HFF-Myc (cell line): Measurements from ENCODE around the gene SIPA1.
A peak's percentile ranks its signal among the peaks of the same experiment; 100 is the strongest.

Source experiments
- DNase-seq: peaks from one replicate; pipeline ENCODE4 v3.0.0-alpha.2; 2011; ENCODE audit warnings: low read depth; ENCODE audit errors: extremely low read depth
- H3K4me3 ChIP-seq: replicated peaks from 2 replicates; pipeline ENCODE4 v1.5.1; 2011; ENCODE audit warnings: low read depth, mild to moderate bottlenecking, control low read depth, low read length
- CTCF ChIP-seq: IDR thresholded peaks from 2 replicates; pipeline ENCODE4 v1.5.1; 2012; ENCODE audit warnings: mild to moderate bottlenecking, low read depth, low read length, control low read depth; ENCODE audit errors: missing control alignments

The SIPA1 gene

GRCh38 chr11:65599216-65599954, 38.5 kb upstream of the SIPA1 start:
- TF ChIP-seq CTCF: no peak
- DNase-seq: no peak

DNA sequence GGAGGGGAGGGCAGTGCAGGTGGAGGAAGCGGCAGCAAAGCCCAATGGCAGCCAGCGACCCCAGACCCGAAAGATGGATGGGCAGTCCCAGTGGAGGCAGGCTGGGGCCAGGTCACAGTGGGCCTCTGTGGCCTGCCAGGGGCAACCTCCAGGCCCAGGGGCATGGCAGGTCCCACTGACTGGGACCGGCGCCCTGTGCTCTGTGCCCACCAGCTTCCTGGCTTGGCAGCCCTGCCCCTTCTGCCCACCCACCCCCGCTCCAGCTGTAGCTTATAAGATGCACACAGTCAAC, 38.0 kb upstream of the SIPA1 start:
- H3K4me3 ChIP-seq: no peak overlapping the region
- DNase-seq: no peak
- no peak for TF ChIP-seq CTCF

More at GRCh38 chr11:65599216-65599954, 38.5 kb upstream of the SIPA1 start:
- no peak overlapping the region for H3K4me3 ChIP-seq

GRCh38 chr11:65604258-65604657, 33.6 kb upstream of the SIPA1 start:
- no peak for TF ChIP-seq CTCF
- DNase-seq: no peak
- no peak overlapping the region for H3K4me3 ChIP-seq

DNA sequence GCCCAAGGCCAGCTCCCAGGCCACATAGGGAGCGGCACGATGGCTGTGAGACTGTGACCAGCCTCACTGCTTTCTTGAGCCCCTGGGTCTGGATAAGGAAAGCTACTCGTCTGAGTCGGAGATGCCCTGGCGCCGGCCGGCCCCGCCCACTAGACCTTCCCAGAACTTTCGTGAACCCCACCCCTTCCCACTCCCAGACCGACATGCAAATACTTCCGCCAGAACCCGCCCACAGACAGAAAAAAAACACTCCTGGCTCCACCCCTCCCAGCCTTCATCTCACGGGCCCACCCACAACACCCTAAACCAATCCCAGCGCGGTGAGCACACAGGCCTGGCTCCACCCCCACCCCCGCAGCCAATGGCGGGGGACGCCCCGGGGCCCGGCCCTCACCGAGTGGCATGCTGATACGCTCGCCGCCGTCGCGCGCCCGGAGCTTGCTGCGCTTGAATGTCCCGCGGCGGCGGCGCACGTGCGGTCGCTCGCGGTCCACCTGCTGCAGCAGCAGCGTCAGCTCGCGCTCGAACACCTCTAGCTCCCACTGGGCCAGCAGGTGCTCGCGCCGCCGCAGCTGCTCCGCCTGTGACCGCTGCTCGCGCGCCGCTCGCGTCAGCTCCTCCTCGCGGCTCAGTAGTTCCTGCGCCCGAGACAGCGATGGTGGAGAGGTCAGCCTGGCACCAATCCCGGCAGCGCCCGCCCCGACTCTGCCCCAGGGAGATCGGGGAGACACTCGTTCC, 30.9 kb upstream of the SIPA1 start:
- peak; percentile 88 for DNase-seq
- TF ChIP-seq CTCF: no peak
- H3K4me3 ChIP-seq: peak overlapping the region; percentile 35

GRCh38 chr11:65607614-65608426, 30.1 kb upstream of the SIPA1 start:
- no peak for DNase-seq
- peak overlapping the region; percentile 35 for H3K4me3 ChIP-seq
- no peak for TF ChIP-seq CTCF

GRCh38 chr11:65609229-65609628, 28.7 kb upstream of the SIPA1 start:
- no peak for TF ChIP-seq CTCF
- DNase-seq: no peak
- H3K4me3 ChIP-seq: no peak overlapping the region
